ENCODE measurements around the gene SETBP1.

Gene SETBP1

DNA sequence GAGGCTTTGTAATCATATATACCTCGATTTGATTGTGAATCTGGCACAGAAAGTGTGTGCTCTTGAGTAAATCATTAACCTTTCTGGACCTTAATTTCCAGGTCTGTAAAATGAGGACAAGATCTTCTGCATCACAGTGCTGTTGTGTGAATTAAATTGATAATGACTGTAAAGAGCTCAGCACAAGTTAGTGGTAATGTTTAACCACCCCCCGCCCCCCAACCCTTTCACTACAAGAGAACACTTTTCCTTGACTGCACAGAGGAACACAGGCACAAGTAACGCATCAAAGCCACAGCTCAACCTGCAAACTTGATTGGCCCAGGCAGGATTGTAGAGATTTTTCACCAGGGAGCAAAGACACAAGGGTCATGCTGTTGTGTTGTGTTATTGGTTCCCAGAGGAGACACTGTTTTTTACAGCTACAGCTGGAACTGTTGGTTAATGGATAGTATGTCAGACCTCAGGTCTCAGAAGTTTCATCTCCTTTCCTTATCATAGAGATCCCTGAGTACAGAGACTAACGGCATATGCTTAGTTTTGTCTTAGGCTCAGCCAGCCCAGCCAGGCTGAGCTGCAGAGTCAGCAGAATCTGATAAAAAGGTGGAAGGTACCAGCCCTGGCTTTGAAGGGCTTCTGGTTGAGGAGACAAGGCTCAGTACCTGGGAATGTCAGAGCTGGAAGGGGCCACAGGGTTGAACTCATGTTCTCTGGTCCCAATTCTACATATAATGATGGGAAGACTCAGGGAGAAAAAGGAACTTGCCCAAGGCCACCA, 10.6 kb downstream of the SETBP1 start:
- peaks cover 7% of the 10 kb centered on the region; the same call in 1 of the 2 replicates for H3K36me3 ChIP-seq (ENCODE audit: insufficient read depth, low read length)
- no peaks in the 10 kb centered on the region for H3F3A ChIP-seq (ENCODE audit: insufficient read depth, low read length)
- no peaks in the 10 kb centered on the region for H4K20me1 ChIP-seq (ENCODE audit: insufficient read depth, low read length)
- H3K9me3 ChIP-seq (ENCODE audit: low read length), result no peaks in the 10 kb centered on the region
- H3K4me2 ChIP-seq (ENCODE audit: low read length), result no peak overlapping the region
- no peak overlapping the region for H3K4me3 ChIP-seq (ENCODE audit: low read depth, low read length, poor library complexity, severe bottlenecking)
- no peak overlapping the region for H3K27ac ChIP-seq (ENCODE audit: low read depth, low read length, poor library complexity, severe bottlenecking)
- H3K27me3 ChIP-seq (ENCODE audit: insufficient read depth, low read length), result no peaks in the 10 kb centered on the region
- no peak overlapping the region for H3K9ac ChIP-seq (ENCODE audit: low read length)
- H3K79me2 ChIP-seq (ENCODE audit: insufficient read depth, low read length), result no peaks in the 10 kb centered on the region
- TF ChIP-seq, protein P1, sequence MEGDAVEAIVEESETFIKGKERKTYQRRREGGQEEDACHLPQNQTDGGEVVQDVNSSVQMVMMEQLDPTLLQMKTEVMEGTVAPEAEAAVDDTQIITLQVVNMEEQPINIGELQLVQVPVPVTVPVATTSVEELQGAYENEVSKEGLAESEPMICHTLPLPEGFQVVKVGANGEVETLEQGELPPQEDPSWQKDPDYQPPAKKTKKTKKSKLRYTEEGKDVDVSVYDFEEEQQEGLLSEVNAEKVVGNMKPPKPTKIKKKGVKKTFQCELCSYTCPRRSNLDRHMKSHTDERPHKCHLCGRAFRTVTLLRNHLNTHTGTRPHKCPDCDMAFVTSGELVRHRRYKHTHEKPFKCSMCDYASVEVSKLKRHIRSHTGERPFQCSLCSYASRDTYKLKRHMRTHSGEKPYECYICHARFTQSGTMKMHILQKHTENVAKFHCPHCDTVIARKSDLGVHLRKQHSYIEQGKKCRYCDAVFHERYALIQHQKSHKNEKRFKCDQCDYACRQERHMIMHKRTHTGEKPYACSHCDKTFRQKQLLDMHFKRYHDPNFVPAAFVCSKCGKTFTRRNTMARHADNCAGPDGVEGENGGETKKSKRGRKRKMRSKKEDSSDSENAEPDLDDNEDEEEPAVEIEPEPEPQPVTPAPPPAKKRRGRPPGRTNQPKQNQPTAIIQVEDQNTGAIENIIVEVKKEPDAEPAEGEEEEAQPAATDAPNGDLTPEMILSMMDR (IDR thresholded peaks at IDR 0.05; ENCODE audit: low read length), result no peak
- TF ChIP-seq EZH2 (IDR thresholded peaks at IDR 0.05; ENCODE audit: borderline replicate concordance, low read length), result no peak
- no peak overlapping the region for H2AFZ ChIP-seq (ENCODE audit: low read length)
- H3K9me2 ChIP-seq (ENCODE audit: low read depth, low read length), result no peaks in the 10 kb centered on the region
- no peaks in the 10 kb centered on the region for H3K4me1 ChIP-seq (ENCODE audit: insufficient read depth, low read length, severe bottlenecking)

DNA sequence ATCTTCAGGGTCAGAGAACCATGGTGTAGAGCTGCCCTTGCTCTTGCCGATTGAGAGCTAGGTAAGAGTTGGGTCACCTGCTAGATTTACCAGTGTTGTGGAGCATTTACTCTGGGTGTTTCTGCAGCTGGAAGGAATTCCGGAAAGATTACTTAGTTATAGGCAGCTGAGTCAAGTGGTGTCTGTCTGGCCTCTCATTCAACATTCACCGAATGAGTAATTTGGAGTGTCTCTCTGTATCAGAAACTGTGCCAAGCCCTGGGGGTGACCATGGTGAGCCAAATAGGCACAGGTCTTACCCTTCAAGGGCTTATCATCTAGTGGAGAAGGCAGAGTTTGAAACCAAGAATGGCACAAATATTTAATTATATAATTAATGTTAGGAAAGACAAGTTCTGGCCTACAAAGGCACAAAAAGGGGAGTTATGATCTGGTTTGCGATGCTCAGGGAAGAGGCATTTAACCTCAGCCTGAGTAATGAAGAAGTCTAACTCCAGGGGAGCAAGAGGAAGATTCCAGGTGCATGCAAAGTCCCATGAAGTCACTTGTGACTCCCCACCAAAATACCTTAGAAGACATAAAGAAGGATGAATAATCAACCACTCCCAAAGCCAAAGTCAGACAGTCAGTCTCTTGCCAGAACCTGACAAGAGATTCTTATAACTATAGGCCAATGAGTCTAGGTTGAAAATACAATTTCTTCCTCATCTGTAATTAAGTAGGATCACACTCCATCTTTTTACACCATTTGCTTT, 12.5 kb downstream of the SETBP1 start:
- Histone ChIP-seq H3K9me2 (ENCODE audit: low read depth, low read length) (no peaks in the 10 kb centered on the region), H3K9ac (ENCODE audit: low read length) (no peak overlapping the region), H3K4me3 (ENCODE audit: low read depth, low read length, poor library complexity, severe bottlenecking) (no peak overlapping the region), H2AFZ (ENCODE audit: low read length) (no peak overlapping the region), H3K9me3 (ENCODE audit: low read length) (no peaks in the 10 kb centered on the region), H3K79me2 (ENCODE audit: insufficient read depth, low read length) (no peaks in the 10 kb centered on the region), H3K27ac (ENCODE audit: low read depth, low read length, poor library complexity, severe bottlenecking) (no peak overlapping the region), H3K4me2 (ENCODE audit: low read length) (no peak overlapping the region), H3K36me3 (ENCODE audit: insufficient read depth, low read length) (peaks cover 7% of the 10 kb centered on the region; the same call in 1 of the 2 replicates), H3K27me3 (ENCODE audit: insufficient read depth, low read length) (no peaks in the 10 kb centered on the region), H3F3A (ENCODE audit: insufficient read depth, low read length) (no peaks in the 10 kb centered on the region), H3K4me1 (ENCODE audit: insufficient read depth, low read length, severe bottlenecking) (peaks cover 12% of the 10 kb centered on the region), H4K20me1 (ENCODE audit: insufficient read depth, low read length) (no peaks in the 10 kb centered on the region)
- no peak for TF ChIP-seq EZH2 (IDR thresholded peaks at IDR 0.05; ENCODE audit: borderline replicate concordance, low read length)
- TF ChIP-seq, protein P1 (IDR thresholded peaks at IDR 0.05; ENCODE audit: low read length), result no peak

DNA sequence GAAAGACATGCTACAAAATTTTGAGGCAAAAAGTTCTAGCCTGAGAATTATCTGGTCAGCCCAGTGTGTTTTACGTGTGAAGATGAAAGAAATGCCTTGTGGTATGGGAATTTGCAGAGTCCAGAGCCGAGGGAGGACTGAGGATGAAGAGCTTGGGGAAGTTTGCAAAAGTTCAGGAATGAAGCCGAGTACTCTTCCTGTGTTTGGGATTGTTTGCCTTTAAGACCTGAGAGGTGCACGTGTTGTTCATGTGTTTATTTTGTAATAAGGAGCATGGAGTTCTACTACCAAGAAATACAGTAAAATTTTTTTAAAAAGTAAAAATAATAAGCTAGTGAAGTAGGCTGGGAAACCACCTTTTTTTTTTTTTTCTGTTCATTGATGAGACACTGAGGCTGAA, 14.8 kb downstream of the SETBP1 start:
- no peaks in the 10 kb centered on the region for H3K27me3 ChIP-seq (ENCODE audit: insufficient read depth, low read length)
- no peak overlapping the region for H3K4me3 ChIP-seq (ENCODE audit: low read depth, low read length, poor library complexity, severe bottlenecking)
- peaks cover 7% of the 10 kb centered on the region; the same call in 1 of the 2 replicates for H3K36me3 ChIP-seq (ENCODE audit: insufficient read depth, low read length)
- H3K27ac ChIP-seq (ENCODE audit: low read depth, low read length, poor library complexity, severe bottlenecking), result no peak overlapping the region
- H3K4me1 ChIP-seq (ENCODE audit: insufficient read depth, low read length, severe bottlenecking), result peaks cover 34% of the 10 kb centered on the region
- H4K20me1 ChIP-seq (ENCODE audit: insufficient read depth, low read length), result no peaks in the 10 kb centered on the region
- H3F3A ChIP-seq (ENCODE audit: insufficient read depth, low read length), result no peaks in the 10 kb centered on the region
- no peaks in the 10 kb centered on the region for H3K79me2 ChIP-seq (ENCODE audit: insufficient read depth, low read length)
- H2AFZ ChIP-seq (ENCODE audit: low read length), result no peak overlapping the region
- no peak overlapping the region for H3K4me2 ChIP-seq (ENCODE audit: low read length)
- no peaks in the 10 kb centered on the region for H3K9me2 ChIP-seq (ENCODE audit: low read depth, low read length)
- H3K9ac ChIP-seq (ENCODE audit: low read length), result no peak overlapping the region
- no peaks in the 10 kb centered on the region for H3K9me3 ChIP-seq (ENCODE audit: low read length)
- no peak for TF ChIP-seq EZH2 (IDR thresholded peaks at IDR 0.05; ENCODE audit: borderline replicate concordance, low read length)
- TF ChIP-seq, protein P1 (IDR thresholded peaks at IDR 0.05; ENCODE audit: low read length), result no peak
